GM12878 (cell line): ENCODE measurements around the gene OTUD6A. TPM values are rescaled to one million over a fixed set of nuclear protein-coding genes. Genes with fewer than 3 reads are reported as not detected.

ENCODE experiments used
- ATAC-seq: fragments of 200-7000 bp; cut with Tn5 transposase; 3 replicates; pipeline ENCODE4 v1.9.1; 2020; ENCODE audit warnings: mild to moderate bottlenecking, moderate library complexity
- BruUV-seq: library from RNA; stranded (reverse); fragments of 400-500 nt; replicated peaks from 2 replicates; lab custom pipeline; 2021; lab: Mats Ljungman, UMichigan
- CTCF ChIA-PET: fragments of 300-600 bp; sonication (Branson Sonifier 250); formaldehyde crosslinking; extraction: SDS; loops from one replicate; lab custom pipeline; 2021; ENCODE audit warnings: inconsistent platforms; lab: Yijun Ruan, JAX
- POLR2A ChIA-PET: fragments of 350-600 bp; formaldehyde crosslinking; extraction: SDS; loops from one replicate; lab custom pipeline; 2021; ENCODE audit warnings: inconsistent platforms; lab: Charles Lee
- RAD21 ChIA-PET: fragments of 300-600 bp; sonication (Branson Sonifier 250); formaldehyde crosslinking; loops from one replicate; lab custom pipeline; 2023; ENCODE audit warnings: antibody characterized with exemption; ENCODE audit not compliant: unreplicated experiment; lab: Charles Lee
- SMC1A ChIA-PET: fragments of 300-600 bp; sonication (Branson Sonifier 250); formaldehyde crosslinking; loops from one replicate; lab custom pipeline; 2023; ENCODE audit not compliant: unreplicated experiment, uncharacterized antibody; lab: Charles Lee
- DNase-seq: peaks from one replicate; pipeline ENCODE4 v3.0.0-alpha.2; 2011; ENCODE audit warnings: low read depth, low spot score
- FAIRE-seq: peaks from 3 replicates; lab custom pipeline; 2011; peaks lifted over from hg19 to GRCh38; lab: Jason Lieb, UNC
- H2AFZ ChIP-seq: 2 replicates; pipeline ENCODE4 v1.6.0; 2011; ENCODE audit warnings: low read depth, low read length, control low read depth; ENCODE audit not compliant: control insufficient read depth
- H3K27ac ChIP-seq: 2 replicates; pipeline ENCODE4 v1.5.1; 2011; ENCODE audit warnings: control low read depth; ENCODE audit not compliant: control insufficient read depth, insufficient read depth
- H3K27me3 ChIP-seq, 2 experiments: replicated peaks in 1 of 2; 2 replicates each; pipeline versions ENCODE4 v1.6.0 to v1.6.1; 2011; ENCODE audit warnings: low read length in 1 of 2; ENCODE audit not compliant: control insufficient read depth in 2 of 2, insufficient read depth in 2 of 2
- H3K36me3 ChIP-seq, 2 experiments: 2 replicates each; pipeline ENCODE4 v1.5.1; 2011; ENCODE audit warnings: low read length in 1 of 2; ENCODE audit not compliant: control insufficient read depth in 2 of 2, insufficient read depth in 2 of 2
- H3K4me1 ChIP-seq: 2 replicates; pipeline ENCODE4 v1.6.1; 2011; ENCODE audit warnings: mild to moderate bottlenecking, low read length, moderate library complexity, mixed read lengths; ENCODE audit not compliant: control insufficient read depth, insufficient read depth
- H3K4me2 ChIP-seq: 2 replicates; pipeline ENCODE4 v1.6.0; 2011; ENCODE audit warnings: control low read depth; ENCODE audit not compliant: control insufficient read depth, insufficient read depth
- H3K4me3 ChIP-seq: fragments of 200-600 bp; sonication (generic); 2 replicates; pipeline ENCODE4 v1.5.1; 2016
- H3K79me2 ChIP-seq: 2 replicates; pipeline ENCODE4 v1.6.0; 2011; ENCODE audit warnings: low read length; ENCODE audit not compliant: control insufficient read depth, insufficient read depth
- H3K9ac ChIP-seq: 2 replicates; pipeline ENCODE4 v1.8.0; 2011; ENCODE audit warnings: low read length, control low read depth, mixed read lengths; ENCODE audit not compliant: control insufficient read depth, insufficient read depth
- H3K9me3 ChIP-seq: replicated peaks from 3 replicates; pipeline ENCODE4 v1.5.1; 2011; ENCODE audit warnings: mild to moderate bottlenecking, low read length; ENCODE audit not compliant: control insufficient read depth, insufficient read depth
- H4K20me1 ChIP-seq: 2 replicates; pipeline ENCODE4 v1.6.0; 2011; ENCODE audit not compliant: control insufficient read depth, insufficient read depth
- CEBPB ChIP-seq, 2 experiments: fragments of 150-350 bp in 1 of 2; IDR thresholded peaks; 2 replicates each; pipeline ENCODE4 v1.6.1; 2012 to 2014; ENCODE audit warnings: low read depth in 2 of 2, low read length in 2 of 2, borderline replicate concordance in 1 of 2, inconsistent platforms in 1 of 2
- E2F8 ChIP-seq: fragments of 450-650 bp; IDR thresholded peaks from 2 replicates; pipeline ENCODE4 v1.6.1; 2018; ENCODE audit warnings: mild to moderate bottlenecking, low read depth, moderate library complexity; ENCODE audit not compliant: partially characterized antibody
- EP300 ChIP-seq, 2 experiments: fragments of 150-350 bp in 1 of 2; IDR thresholded peaks; 2 replicates each; pipeline ENCODE4 v1.6.1; 2011 to 2012; ENCODE audit warnings: low read depth in 2 of 2, low read length in 2 of 2, borderline replicate concordance in 1 of 2, improper control_type of control experiment in 1 of 2, inconsistent platforms in 1 of 2; ENCODE audit not compliant: control insufficient read depth in 1 of 2
- FOXM1 ChIP-seq: IDR thresholded peaks from 2 replicates; pipeline ENCODE4 v1.6.1; 2012; ENCODE audit warnings: low read depth, mild to moderate bottlenecking, inconsistent platforms, low read length, moderate library complexity
- GABPA ChIP-seq: IDR thresholded peaks from 2 replicates; pipeline ENCODE4 v1.6.1; 2014; ENCODE audit warnings: antibody characterized with exemption, low read depth, mild to moderate bottlenecking, inconsistent platforms
- KLF5 ChIP-seq: fragments of 450-650 bp; IDR thresholded peaks from 2 replicates; pipeline ENCODE4 v1.6.1; 2014; ENCODE audit warnings: mild to moderate bottlenecking; ENCODE audit not compliant: partially characterized antibody
- MEF2B ChIP-seq: fragments of 450-650 bp; IDR thresholded peaks from 2 replicates; pipeline ENCODE4 v1.6.1; 2018; ENCODE audit warnings: mild to moderate bottlenecking, moderate library complexity; ENCODE audit not compliant: partially characterized antibody, poor library complexity, severe bottlenecking
- MXI1 ChIP-seq: fragments of 150-350 bp; IDR thresholded peaks from 2 replicates; pipeline ENCODE4 v1.6.1; 2011; ENCODE audit warnings: low read depth, mild to moderate bottlenecking, inconsistent platforms, low read length, improper control_type of control experiment
- NRF1 ChIP-seq: conservative IDR thresholded peaks from 2 replicates; pipeline ENCODE4 v1.6.1; 2011; ENCODE audit warnings: mild to moderate bottlenecking, low read depth, low read length, improper control_type of control experiment
- PAX8 ChIP-seq: fragments of 450-650 bp; IDR thresholded peaks from 2 replicates; pipeline ENCODE4 v1.6.1; 2017; ENCODE audit warnings: mild to moderate bottlenecking, moderate library complexity
- POLR2AphosphoS2 ChIP-seq: IDR thresholded peaks from 2 replicates; pipeline ENCODE4 v1.6.1; 2011; ENCODE audit warnings: low read depth, mild to moderate bottlenecking, low read length, improper control_type of control experiment, moderate library complexity
- RCOR1 ChIP-seq: conservative IDR thresholded peaks from 2 replicates; pipeline ENCODE4 v1.6.1; 2012; ENCODE audit warnings: low read depth, low read length, improper control_type of control experiment
- RELB ChIP-seq: fragments of 450-650 bp; IDR thresholded peaks from 2 replicates; pipeline ENCODE4 v1.6.1; 2017; ENCODE audit warnings: low read depth, mild to moderate bottlenecking, moderate library complexity
- RFX5 ChIP-seq: IDR thresholded peaks from 2 replicates; pipeline ENCODE4 v1.6.1; 2011; ENCODE audit warnings: low read depth, low read length, improper control_type of control experiment
- SMAD5 ChIP-seq: IDR thresholded peaks from 2 replicates; pipeline ENCODE4 v1.6.1; 2016; ENCODE audit warnings: antibody characterized with exemption, low read depth
- SRF ChIP-seq, 2 experiments: IDR thresholded peaks; 2 replicates each; pipeline ENCODE4 v1.6.1; 2011; ENCODE audit warnings: low read depth in 2 of 2, low read length in 2 of 2, mild to moderate bottlenecking in 1 of 2, moderate library complexity in 1 of 2
- STAT1 ChIP-seq: fragments of 450-650 bp; conservative IDR thresholded peaks from 2 replicates; pipeline ENCODE4 v1.6.1; 2014; ENCODE audit warnings: antibody characterized with exemption, mild to moderate bottlenecking
- TARDBP ChIP-seq: IDR thresholded peaks from 2 replicates; pipeline ENCODE4 v1.6.1; 2016; ENCODE audit warnings: borderline replicate concordance
- ZNF384 ChIP-seq: IDR thresholded peaks from 2 replicates; pipeline ENCODE4 v1.6.1; 2012; ENCODE audit warnings: low read depth, mild to moderate bottlenecking, low read length, improper control_type of control experiment, borderline replicate concordance
- ZZZ3 ChIP-seq: IDR thresholded peaks from 2 replicates; pipeline ENCODE4 v1.6.1; 2011; ENCODE audit warnings: low read depth; ENCODE audit not compliant: control insufficient read depth, insufficient read length
- WGBS: methylation state at CpG from one replicate; pipeline ENCODE4 v1.1.6; 2016; ENCODE audit warnings: low lambda C conversion rate; ENCODE audit not compliant: insufficient replicate concordance, insufficient coverage; ENCODE audit errors: missing lambda C conversion rate; 5-methylcytosine and 5-hydroxymethylcytosine counted together
- in situ Hi-C: fragments of 300-500 bp; cut with MboI; formaldehyde crosslinking; loops from 9 replicates; pipeline ENCODE4 v1.14.3; 2018; ENCODE audit warnings: mixed read lengths
- intact Hi-C: fragments of 100-400 bp; cut with micrococcal nuclease; formaldehyde crosslinking; loops from one replicate; pipeline ENCODE4 v1.14.2; 2022; ENCODE audit not compliant: unreplicated experiment
- polyA plus RNA-seq, 11 experiments: library from polyadenylated mRNA; depleted of rRNA in 4 of 11; unstranded in 6 of 11; stranded (reverse) in 5 of 11; fragments of >200 nt; fragmentation: Nextera tagmentation in 4 of 11; fragmentation: Illumina TruSeq in 1 of 11; extraction: Ambion mirVana in 4 of 11; extraction: Trizol in 1 of 11; gene quantifications; 1 replicate in 1 of 11; 2 replicates in 10 of 11; pipeline versions ENCODE4 v1.2.1 to v1.2.3, GENCODE V29; 2011 to 2016; ENCODE audit warnings: inconsistent platforms in 2 of 11, missing spikeins in 2 of 11, low read depth in 1 of 11
- total RNA-seq, 4 experiments: library from RNA; depleted of rRNA in 3 of 4; stranded (reverse); fragments of >200 nt in 3 of 4; fragmentation: Illumina TruSeq in 1 of 4; extraction: Trizol in 1 of 4; gene quantifications; 2 replicates each; pipeline versions ENCODE4 v1.2.1 to v1.2.3, GENCODE V29; 2013 to 2021

Gene OTUD6A
- total and polyA plus RNA-seq, 10 of the 15 experiments (the other 5 are each of a cell fraction or from before 2014, with no cell fraction given), result not detected

GRCh38 chrX:70043685-70044084 lies 18.6 kb upstream of the OTUD6A start:
- DNase-seq (no peak), FAIRE-seq (no peak), ATAC-seq (no peak)
- BruUV-seq, result no TSS peak
- no peak overlapping the region for H3K4me2 ChIP-seq
- ChIA-PET RAD21 (no interaction called here), SMC1A (no interaction called here), CTCF (no interaction called here), POLR2A (no interaction called here)
- no peaks in the 10 kb centered on the region for H3K9me3 ChIP-seq
- H2AFZ ChIP-seq, result no peak overlapping the region
- intact Hi-C loops, result no loop called here
- no peaks in the 10 kb centered on the region for H3K4me1 ChIP-seq
- H3K27ac ChIP-seq, result no peak overlapping the region
- H3K36me3 ChIP-seq, result no peaks in the 10 kb centered on the region
- no peaks in the 10 kb centered on the region for H3K79me2 ChIP-seq
- no peak overlapping the region for H3K9ac ChIP-seq
- no peak overlapping the region for H3K4me3 ChIP-seq
- no peaks in the 10 kb centered on the region; a peak in 2 of 4 replicates for H3K27me3 ChIP-seq
- TF ChIP-seq STAT1 (no peak), RFX5 (no peak), PAX8 (no peak), ZNF384 (no peak), KLF5 (no peak), RCOR1 (no peak), FOXM1 (no peak), SMAD5 (no peak), TARDBP (no peak), SRF (IDR thresholded peaks at IDR 0.05; ENCODE audit: low read depth in 2 of 2, low read length in 2 of 2) (no peak), POLR2AphosphoS2 (no peak), ZZZ3 (no peak), CEBPB (IDR thresholded peaks at IDR 0.05; ENCODE audit: borderline replicate concordance in 1 of 2, low read depth in 2 of 2, low read length in 2 of 2) (no peak), MXI1 (no peak), MEF2B (no peak), EP300 (IDR thresholded peaks at IDR 0.05; ENCODE audit: borderline replicate concordance in 1 of 2, control insufficient read depth in 1 of 2, low read depth in 2 of 2, low read length in 2 of 2) (no peak), GABPA (no peak), RELB (no peak), NRF1 (no peak), E2F8 (no peak)
- WGBS, result 44% methylated on average over 9 of the region's 9 CpGs
- in situ Hi-C loops, result loop anchor here (25.0 kb wide), 2 partner anchors 94 to 394 kb away; partner anchors contain the start of genes DLG3 and IGBP1
- no peaks in the 10 kb centered on the region for H4K20me1 ChIP-seq
